ENCODE data around the gene NMNAT2.

DNA sequence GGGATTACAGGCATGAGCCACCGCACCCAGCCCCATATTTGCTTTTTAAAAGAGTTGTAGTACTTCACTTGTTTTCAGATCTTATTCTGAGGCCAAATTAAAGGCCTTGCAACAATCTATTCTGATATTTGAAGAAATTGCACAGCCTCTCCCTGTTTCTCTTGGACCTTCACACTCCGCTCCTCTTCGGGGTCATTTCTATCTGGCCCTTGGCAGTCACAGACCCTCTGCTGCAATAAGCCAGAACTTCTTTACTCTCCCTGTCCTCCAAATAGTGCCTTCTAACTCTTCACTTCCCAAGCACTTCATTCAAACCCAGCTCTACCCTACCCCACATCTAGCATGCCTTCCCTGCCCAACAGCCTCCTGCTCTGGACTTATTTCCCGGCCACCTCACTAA, 121.4 kb downstream of the NMNAT2 start:
- TF ChIP-seq CTCF (IDR thresholded peaks at IDR 0.05; ENCODE audit: low read depth, low read length) (no peak), POLR2A (IDR thresholded peaks at IDR 0.05; ENCODE audit: extremely low read depth, insufficient read length) (no peak)
